Progenitor cell of endocrine pancreas (in vitro differentiated cells): ENCODE data around the gene TRIM8. TPM values are rescaled to one million over a fixed set of nuclear protein-coding genes. Genes with fewer than 3 reads are reported as not detected.

Source experiments
- DNase-seq: peaks from one replicate; pipeline ENCODE4 v3.0.0; 2021; ENCODE audit warnings: low spot score; ENCODE audit not compliant: unreplicated experiment
- H3K27ac Mint-ChIP-seq: 2 replicates; pipeline ENCODE4 v1.8.0; 2021; ENCODE audit warnings: mild to moderate bottlenecking, moderate library complexity, mixed read lengths
- H3K27me3 Mint-ChIP-seq: 2 replicates; pipeline ENCODE4 v1.8.0; 2021; ENCODE audit warnings: mixed read lengths
- H3K36me3 Mint-ChIP-seq: 2 replicates; pipeline ENCODE4 v1.8.0; 2022; ENCODE audit warnings: mixed read lengths; ENCODE audit not compliant: insufficient read depth
- H3K4me1 Mint-ChIP-seq: 2 replicates; pipeline ENCODE4 v1.8.0; 2021; ENCODE audit warnings: low read depth, mixed read lengths
- H3K4me3 Mint-ChIP-seq: 2 replicates; pipeline ENCODE4 v1.8.0; 2021; ENCODE audit warnings: low read depth, mild to moderate bottlenecking, moderate library complexity, mixed read lengths
- H3K9me3 Mint-ChIP-seq: 2 replicates; pipeline ENCODE4 v1.8.0; 2021; ENCODE audit warnings: low read depth, mixed read lengths
- total RNA-seq: library from RNA; stranded (reverse); gene quantifications from 2 replicates; pipeline ENCODE4 v1.2.1, GENCODE V29; 2021
- TF ChIP-seq, protein P1 (sequence below): fragments of 200-600 bp; sonication (generic); IDR thresholded peaks from one replicate; pipeline ENCODE4 v1.5.0; 2021; ENCODE audit warnings: antibody characterized with exemption, mild to moderate bottlenecking; ENCODE audit not compliant: unreplicated experiment

TRIM8 gene
- total RNA-seq, 1 donor from 2014 or later = 66.1 TPM

DNA sequence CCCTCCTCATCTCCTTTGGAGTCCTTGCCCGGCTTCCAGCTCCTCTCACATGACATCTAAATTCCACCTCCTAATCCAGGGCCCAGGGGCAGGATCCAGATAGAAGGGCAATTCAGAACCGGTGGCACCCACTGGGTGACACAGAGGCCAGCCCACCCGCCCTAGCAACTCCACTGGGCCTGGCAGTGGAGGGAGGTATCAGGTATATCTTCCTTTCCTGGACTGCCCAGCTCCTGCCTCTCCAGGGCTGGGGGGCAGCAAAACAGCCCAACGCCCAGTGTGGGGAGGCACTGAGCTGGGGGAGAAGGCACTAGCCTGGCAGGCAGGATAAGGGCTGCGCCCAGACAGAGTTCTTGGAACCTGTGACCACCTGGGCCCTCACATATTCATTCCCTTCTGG, 10.4 kb upstream of the TRIM8 start:
- Mint-ChIP-seq H3K9me3 (peaks cover 3% of the 10 kb centered on the region), H3K36me3 (peaks cover 6% of the 10 kb centered on the region), H3K4me1 (peaks cover 13% of the 10 kb centered on the region), H3K27ac (no peak overlapping the region), H3K27me3 (no peaks in the 10 kb centered on the region), H3K4me3 (no peak overlapping the region)
- TF ChIP-seq, protein P1, sequence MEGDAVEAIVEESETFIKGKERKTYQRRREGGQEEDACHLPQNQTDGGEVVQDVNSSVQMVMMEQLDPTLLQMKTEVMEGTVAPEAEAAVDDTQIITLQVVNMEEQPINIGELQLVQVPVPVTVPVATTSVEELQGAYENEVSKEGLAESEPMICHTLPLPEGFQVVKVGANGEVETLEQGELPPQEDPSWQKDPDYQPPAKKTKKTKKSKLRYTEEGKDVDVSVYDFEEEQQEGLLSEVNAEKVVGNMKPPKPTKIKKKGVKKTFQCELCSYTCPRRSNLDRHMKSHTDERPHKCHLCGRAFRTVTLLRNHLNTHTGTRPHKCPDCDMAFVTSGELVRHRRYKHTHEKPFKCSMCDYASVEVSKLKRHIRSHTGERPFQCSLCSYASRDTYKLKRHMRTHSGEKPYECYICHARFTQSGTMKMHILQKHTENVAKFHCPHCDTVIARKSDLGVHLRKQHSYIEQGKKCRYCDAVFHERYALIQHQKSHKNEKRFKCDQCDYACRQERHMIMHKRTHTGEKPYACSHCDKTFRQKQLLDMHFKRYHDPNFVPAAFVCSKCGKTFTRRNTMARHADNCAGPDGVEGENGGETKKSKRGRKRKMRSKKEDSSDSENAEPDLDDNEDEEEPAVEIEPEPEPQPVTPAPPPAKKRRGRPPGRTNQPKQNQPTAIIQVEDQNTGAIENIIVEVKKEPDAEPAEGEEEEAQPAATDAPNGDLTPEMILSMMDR = no peak
- DNase-seq = no peak

DNA sequence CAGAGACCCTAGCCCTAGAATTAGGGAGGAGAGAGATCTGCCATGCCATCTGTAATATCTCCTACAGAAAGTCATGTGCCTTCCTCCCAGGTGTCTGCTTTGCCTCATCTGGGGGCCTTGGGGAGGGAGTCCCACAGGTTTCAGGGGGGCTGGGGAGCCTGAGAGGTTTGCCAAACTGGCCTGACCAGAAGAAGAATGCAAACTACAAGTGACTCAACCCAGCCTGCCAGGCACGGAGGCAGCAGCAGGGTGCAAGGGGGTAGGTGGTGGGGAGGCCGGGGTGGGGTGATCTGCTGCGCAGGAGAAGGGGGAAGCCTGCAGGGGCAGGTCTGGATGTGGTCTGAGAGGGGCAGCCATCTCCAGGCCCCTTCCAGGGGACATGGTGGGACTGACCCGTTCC, 9.6 kb upstream of the TRIM8 start:
- Mint-ChIP-seq H3K4me1 (peaks cover 7% of the 10 kb centered on the region), H3K4me3 (no peak overlapping the region)

DNA sequence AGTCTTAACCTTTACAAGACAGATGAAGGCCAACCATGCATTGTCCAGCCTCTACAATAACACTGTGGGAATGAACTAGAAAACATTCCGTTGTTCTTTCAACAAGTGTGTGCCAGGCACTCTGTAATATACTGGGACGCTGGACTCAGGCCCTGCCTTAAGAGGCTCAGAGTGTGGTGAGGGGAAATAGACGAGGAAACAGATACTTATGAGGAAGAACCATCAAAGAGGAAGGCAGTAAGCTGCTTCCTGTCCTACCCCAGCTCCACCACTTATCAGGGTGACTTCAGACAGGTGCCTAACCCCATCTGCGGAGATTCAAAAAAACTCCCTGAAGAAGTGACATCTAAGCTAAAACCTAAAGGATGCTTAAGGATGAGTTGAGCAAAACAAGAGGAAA, 8.9 kb upstream of the TRIM8 start:
- H3K36me3 Mint-ChIP-seq = peaks cover 5% of the 10 kb centered on the region
- DNase-seq = no peak
- H3K27me3 Mint-ChIP-seq = no peaks in the 10 kb centered on the region
- TF ChIP-seq, protein P1 = no peak
- H3K9me3 Mint-ChIP-seq = peaks cover 3% of the 10 kb centered on the region
- no peak overlapping the region for H3K4me3 Mint-ChIP-seq
- H3K4me1 Mint-ChIP-seq = peaks cover 7% of the 10 kb centered on the region
- H3K27ac Mint-ChIP-seq = no peak overlapping the region

More for the DNA sequence above, 9.6 kb upstream of the TRIM8 start:
- no peaks in the 10 kb centered on the region for H3K27me3 Mint-ChIP-seq
- H3K27ac Mint-ChIP-seq = no peak overlapping the region
- peaks cover 6% of the 10 kb centered on the region for H3K36me3 Mint-ChIP-seq
- TF ChIP-seq, protein P1 = no peak
- DNase-seq = no peak
- H3K9me3 Mint-ChIP-seq = peaks cover 3% of the 10 kb centered on the region

DNA sequence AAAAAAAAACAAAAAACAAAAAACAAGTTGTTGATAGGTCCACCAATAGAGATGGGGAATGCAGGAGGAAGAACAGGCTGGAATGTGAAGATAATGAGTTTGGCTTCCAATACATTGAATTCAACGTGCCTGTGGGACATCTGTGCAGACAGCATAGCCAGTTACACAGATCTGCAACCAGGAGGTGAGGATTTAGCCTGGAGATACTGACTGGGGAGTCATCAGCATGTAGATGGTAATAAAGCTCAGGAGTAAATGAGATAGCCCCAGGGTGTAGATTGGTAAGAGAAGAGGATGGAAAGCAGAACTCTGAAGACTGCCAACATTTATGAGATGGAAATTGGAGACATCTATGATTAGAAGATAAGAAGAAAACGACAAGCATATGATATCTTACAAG, 4.7 kb upstream of the TRIM8 start:
- DNase-seq = no peak
- Mint-ChIP-seq H3K27ac (no peak overlapping the region), H3K27me3 (no peaks in the 10 kb centered on the region), H3K4me3 (no peak overlapping the region), H3K9me3 (peaks cover 3% of the 10 kb centered on the region), H3K36me3 (no peaks in the 10 kb centered on the region), H3K4me1 (peaks cover 12% of the 10 kb centered on the region)
- TF ChIP-seq, protein P1 = no peak

DNA sequence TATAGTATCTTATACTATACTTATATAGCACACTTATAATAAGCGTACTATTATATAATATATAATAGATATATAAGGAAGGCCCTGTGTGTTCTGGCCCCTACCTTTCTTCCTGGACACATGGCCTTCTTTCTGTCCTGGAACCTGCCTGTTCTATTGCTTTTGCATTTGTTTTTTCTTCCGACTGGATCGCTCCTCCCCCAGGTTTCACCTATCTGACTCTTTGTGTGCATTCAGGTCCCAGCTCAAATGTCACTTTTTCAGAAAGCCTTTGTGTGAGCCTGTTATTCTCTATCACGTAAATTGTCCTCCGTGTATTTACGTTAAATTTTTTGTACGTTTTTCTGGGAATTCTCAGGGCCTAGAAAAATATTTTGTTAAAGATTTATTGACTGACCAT, 2.9 kb upstream of the TRIM8 start:
- Mint-ChIP-seq H3K36me3 (no peaks in the 10 kb centered on the region), H3K27me3 (no peaks in the 10 kb centered on the region), H3K4me1 (peaks cover 15% of the 10 kb centered on the region), H3K9me3 (peaks cover 3% of the 10 kb centered on the region), H3K4me3 (peak overlapping the region; percentile 84), H3K27ac (peak overlapping the region; percentile 99)
- TF ChIP-seq, protein P1 = no peak
- no peak for DNase-seq
